Measurements from ENCODE around the gene SLC24A3. TPM values are rescaled to one million over a fixed set of nuclear protein-coding genes. Genes with fewer than 3 reads are reported as not detected.

Gene SLC24A3
- total and polyA plus RNA-seq, 7 donors, result 0.92 to 20.8 (median 13.5) TPM

DNA sequence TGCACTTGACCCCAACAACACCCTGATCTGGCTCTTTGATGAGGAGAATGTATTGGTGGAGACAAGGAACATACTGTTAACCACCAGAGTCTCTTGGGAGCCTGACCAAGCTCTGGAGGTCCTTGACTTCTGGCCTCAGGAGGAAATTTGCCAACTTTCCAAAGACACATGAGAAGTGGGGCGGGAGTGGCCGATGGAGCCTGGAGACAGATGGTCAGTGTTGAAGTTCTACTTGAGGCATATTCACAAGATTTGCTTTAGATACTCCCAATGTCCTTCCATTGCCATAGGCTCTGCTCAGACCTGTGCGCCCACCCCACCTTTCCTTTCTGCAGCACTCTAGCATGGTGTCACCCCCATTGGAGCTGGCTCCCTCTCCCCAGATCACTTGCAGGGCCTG, 241.0 kb downstream of the SLC24A3 start:
- WGBS, 2 donors, result 91 to 92% methylated on average over 3 of the region's 3 CpGs
- DNase-seq, result no peak
- intact Hi-C loops (cut with DNase I), result no loop called here

DNA sequence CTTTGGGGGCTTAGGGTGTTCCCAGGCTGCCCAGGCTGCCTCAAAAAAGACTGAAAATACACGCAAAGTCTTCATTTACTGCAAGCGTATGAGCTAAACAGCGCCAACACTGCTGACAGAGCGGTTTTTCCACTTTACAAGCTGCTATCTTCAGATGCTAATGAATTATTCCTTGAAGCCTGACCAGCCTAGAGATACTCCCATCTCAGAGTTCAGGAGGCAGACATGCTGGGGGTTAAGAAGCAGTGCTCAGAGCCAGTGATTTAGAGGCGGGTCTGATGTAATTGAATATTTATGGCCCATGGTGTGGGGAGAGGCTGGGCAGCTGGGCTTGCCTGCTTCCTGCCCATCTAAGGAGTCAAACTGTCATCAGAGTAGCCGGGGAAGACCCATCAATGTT, 241.4 kb downstream of the SLC24A3 start:
- TF ChIP-seq POLR2A (IDR thresholded peaks at IDR 0.05), result no peak
- TF ChIP-seq POLR2AphosphoS5 (IDR thresholded peaks at IDR 0.05), result no peak
- DNase-seq, result no peak
- Histone ChIP-seq H3K27ac (no peak overlapping the region), H3K36me3 (no peaks in the 10 kb centered on the region), H3K4me3 (no peak overlapping the region), H3K4me1 (peaks cover 0 to 70% (median 67%) of the 10 kb centered on the region in 4 donors), H3K9me3 (no peaks in the 10 kb centered on the region), H3K27me3 (no peaks in the 10 kb centered on the region)
- WGBS, 2 donors, result 88 to 91% methylated on average over 6 of the region's 6 CpGs
- intact Hi-C loops (cut with DNase I), result no loop called here

More for the DNA sequence above, 241.0 kb downstream of the SLC24A3 start:
- Histone ChIP-seq H3K27ac (no peak overlapping the region), H3K36me3 (no peaks in the 10 kb centered on the region), H3K4me1 (peaks cover 0 to 74% (median 72%) of the 10 kb centered on the region in 4 donors), H3K4me3 (no peak overlapping the region), H3K9me3 (no peaks in the 10 kb centered on the region), H3K27me3 (no peaks in the 10 kb centered on the region)
- TF ChIP-seq POLR2A (IDR thresholded peaks at IDR 0.05) (no peak), POLR2AphosphoS5 (IDR thresholded peaks at IDR 0.05) (no peak), EP300 (IDR thresholded peaks at IDR 0.05) (no peak)
- TF ChIP-seq, protein P1, sequence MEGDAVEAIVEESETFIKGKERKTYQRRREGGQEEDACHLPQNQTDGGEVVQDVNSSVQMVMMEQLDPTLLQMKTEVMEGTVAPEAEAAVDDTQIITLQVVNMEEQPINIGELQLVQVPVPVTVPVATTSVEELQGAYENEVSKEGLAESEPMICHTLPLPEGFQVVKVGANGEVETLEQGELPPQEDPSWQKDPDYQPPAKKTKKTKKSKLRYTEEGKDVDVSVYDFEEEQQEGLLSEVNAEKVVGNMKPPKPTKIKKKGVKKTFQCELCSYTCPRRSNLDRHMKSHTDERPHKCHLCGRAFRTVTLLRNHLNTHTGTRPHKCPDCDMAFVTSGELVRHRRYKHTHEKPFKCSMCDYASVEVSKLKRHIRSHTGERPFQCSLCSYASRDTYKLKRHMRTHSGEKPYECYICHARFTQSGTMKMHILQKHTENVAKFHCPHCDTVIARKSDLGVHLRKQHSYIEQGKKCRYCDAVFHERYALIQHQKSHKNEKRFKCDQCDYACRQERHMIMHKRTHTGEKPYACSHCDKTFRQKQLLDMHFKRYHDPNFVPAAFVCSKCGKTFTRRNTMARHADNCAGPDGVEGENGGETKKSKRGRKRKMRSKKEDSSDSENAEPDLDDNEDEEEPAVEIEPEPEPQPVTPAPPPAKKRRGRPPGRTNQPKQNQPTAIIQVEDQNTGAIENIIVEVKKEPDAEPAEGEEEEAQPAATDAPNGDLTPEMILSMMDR (IDR thresholded peaks at IDR 0.05), result no peak

DNA sequence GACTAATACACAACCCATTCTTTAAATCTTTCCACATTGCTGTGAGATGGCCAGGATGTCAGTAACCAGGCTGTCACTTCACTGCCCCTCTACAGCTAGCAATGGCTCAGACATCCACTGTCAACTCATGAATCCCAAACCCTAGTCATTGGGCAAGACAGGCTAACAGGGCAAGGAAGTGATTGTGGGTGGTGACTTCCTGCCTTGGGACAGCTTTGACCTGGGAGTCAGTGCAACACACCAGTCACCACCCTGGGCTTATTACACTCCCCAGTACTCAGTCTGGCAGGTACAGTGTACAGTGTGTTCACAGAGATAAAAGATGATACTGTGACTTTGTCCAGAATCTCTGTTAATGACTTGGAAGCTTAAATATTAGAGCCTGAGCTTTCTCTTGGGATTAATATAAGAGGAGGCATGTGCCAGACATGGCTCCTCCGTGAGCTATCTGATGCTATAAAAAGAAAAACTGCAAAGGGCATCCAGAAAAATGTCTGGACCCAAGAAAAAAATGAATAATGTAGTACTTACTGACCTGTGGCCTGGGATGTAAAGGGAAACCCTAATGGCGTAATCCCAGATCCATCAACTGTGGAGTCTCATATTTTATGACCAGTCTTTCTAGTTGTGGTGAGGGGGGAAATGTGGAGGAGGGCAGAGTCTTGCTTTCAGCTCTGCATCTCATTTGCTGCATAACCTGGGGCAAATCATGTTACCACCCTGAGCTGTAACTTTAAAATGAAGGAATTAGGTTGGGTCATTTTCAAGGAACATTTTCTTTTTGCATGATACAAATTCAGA, 244.4 kb downstream of the SLC24A3 start:
- no peaks in the 10 kb centered on the region for H3K36me3 ChIP-seq
- WGBS, 2 donors, result 77 to 91% methylated on average over 2 of the region's 2 CpGs
- no peak overlapping the region for H3K4me3 ChIP-seq
- intact Hi-C loops (cut with DNase I), result loop anchor here (5.0 kb wide), 1 partner anchor 169 kb away; no protein-coding TSS in a partner anchor
- H3K27ac ChIP-seq, result peak overlapping the region in 2 of 4 donors; percentile 8 to 27
- H3K9me3 ChIP-seq, result no peaks in the 10 kb centered on the region
- no peaks in the 10 kb centered on the region for H3K27me3 ChIP-seq
- H3K4me1 ChIP-seq, result peaks cover 0 to 41% (median 38%) of the 10 kb centered on the region in 4 donors
- no peak for TF ChIP-seq EP300 (IDR thresholded peaks at IDR 0.05)
- no peak for TF ChIP-seq POLR2A (IDR thresholded peaks at IDR 0.05)
- peak in 3 of 4 donors; percentile 19 to 57 (median 25) for TF ChIP-seq POLR2AphosphoS5 (IDR thresholded peaks at IDR 0.05)
- TF ChIP-seq, protein P1 (IDR thresholded peaks at IDR 0.05), result no peak
- no peak for DNase-seq

DNA sequence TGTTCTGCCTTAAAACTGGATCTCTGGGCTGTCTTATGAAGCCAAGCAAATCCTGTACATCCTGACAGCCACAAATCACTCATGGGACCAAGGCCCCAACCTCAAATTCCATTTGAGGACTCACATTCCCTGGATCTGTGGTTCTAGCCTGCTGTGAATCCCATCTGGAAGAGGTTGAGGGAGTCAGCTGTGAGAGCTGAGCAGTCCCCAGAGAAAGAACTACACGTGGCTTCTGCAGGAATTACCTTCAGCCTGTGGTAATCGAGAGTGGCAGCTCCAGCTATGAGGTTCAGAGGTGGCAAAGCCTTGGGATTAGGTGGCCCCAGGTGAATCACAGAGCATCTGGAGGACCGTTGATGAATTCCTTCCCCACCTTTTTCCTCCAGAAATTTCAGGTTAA, 245.2 kb downstream of the SLC24A3 start:
- Histone ChIP-seq H3K4me3 (no peak overlapping the region), H3K27me3 (no peaks in the 10 kb centered on the region), H3K36me3 (no peaks in the 10 kb centered on the region), H3K9me3 (no peaks in the 10 kb centered on the region), H3K4me1 (peaks cover 0 to 33% (median 30%) of the 10 kb centered on the region in 4 donors), H3K27ac (no peak overlapping the region)
- WGBS, 2 donors, result 74 to 78% methylated on average over 3 of the region's 3 CpGs
- no peak for DNase-seq
- TF ChIP-seq, protein P1 (IDR thresholded peaks at IDR 0.05), result no peak
- TF ChIP-seq POLR2A (IDR thresholded peaks at IDR 0.05) (no peak), EP300 (IDR thresholded peaks at IDR 0.05) (no peak), POLR2AphosphoS5 (IDR thresholded peaks at IDR 0.05) (no peak)
- intact Hi-C loops (cut with DNase I), result loop anchor here (5.0 kb wide), 1 partner anchor 170 kb away; no protein-coding TSS in a partner anchor

DNA sequence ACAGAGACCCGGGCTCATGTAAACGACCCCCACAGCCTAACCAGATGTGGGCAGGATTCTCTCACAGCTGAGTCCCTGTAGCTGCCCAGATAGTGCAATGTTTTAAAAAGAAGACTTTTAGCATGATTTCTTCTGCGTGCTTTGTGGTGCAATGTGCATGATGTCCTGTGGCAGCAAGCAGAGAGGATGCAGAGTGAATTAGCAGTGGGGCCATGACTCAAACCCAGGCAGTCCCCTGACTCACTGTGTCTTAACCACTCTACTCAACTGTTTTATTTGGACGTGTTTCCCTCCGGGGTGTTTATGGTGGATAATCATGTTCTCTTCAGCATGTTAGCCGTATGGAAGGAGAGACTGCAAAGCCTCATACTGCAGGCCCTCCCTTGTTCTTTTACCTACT, 247.9 kb downstream of the SLC24A3 start:
- H3K9me3 ChIP-seq, result no peaks in the 10 kb centered on the region
- H3K36me3 ChIP-seq, result no peaks in the 10 kb centered on the region
- DNase-seq, result peak; percentile 17
- no peaks in the 10 kb centered on the region for H3K27me3 ChIP-seq
- 77 to 84% methylated on average over 6 of the region's 6 CpGs for WGBS, 2 donors
- intact Hi-C loops (cut with DNase I), result no loop called here
- peaks cover 0 to 20% (median 14%) of the 10 kb centered on the region in 4 donors for H3K4me1 ChIP-seq
- H3K27ac ChIP-seq, result no peak overlapping the region
- TF ChIP-seq EP300 (IDR thresholded peaks at IDR 0.05) (no peak), POLR2A (IDR thresholded peaks at IDR 0.05) (no peak), POLR2AphosphoS5 (IDR thresholded peaks at IDR 0.05) (no peak)
- TF ChIP-seq, protein P1 (IDR thresholded peaks at IDR 0.05), result no peak
- no peak overlapping the region for H3K4me3 ChIP-seq

Measured in sigmoid colon (tissue), 7 donors.